HepG2 (cell line): ENCODE results near the gene RBPMS2. TPM values are rescaled to one million over a fixed set of nuclear protein-coding genes. Genes with fewer than 3 reads are reported as not detected.

ENCODE experiments used
- HOXA3 ChIP-seq: sonication (generic); formaldehyde crosslinking; IDR thresholded peaks from 2 replicates; pipeline ENCODE4 v1.5.0; 2020; ENCODE audit warnings: missing genetic modification reagents
- IRF1 ChIP-seq: sonication (generic); formaldehyde crosslinking; IDR thresholded peaks from 2 replicates; pipeline ENCODE4 v1.4.0; 2020; ENCODE audit warnings: low read depth, mild to moderate bottlenecking, missing genetic modification reagents
- JUND ChIP-seq: sonication (generic); formaldehyde crosslinking; IDR thresholded peaks from 2 replicates; pipeline ENCODE4 v1.8.0; 2022; ENCODE audit warnings: mild to moderate bottlenecking, missing genetic modification reagents
- NR2F6 ChIP-seq, 2 experiments: IDR thresholded peaks; 2 replicates each; pipeline ENCODE4 v1.6.1; 2016; ENCODE audit warnings: antibody characterized with exemption in 1 of 2, mild to moderate bottlenecking in 1 of 2
- ZNF30 ChIP-seq: sonication (generic); formaldehyde crosslinking; IDR thresholded peaks from 2 replicates; pipeline ENCODE4 v1.5.0; 2020; ENCODE audit warnings: mild to moderate bottlenecking, missing genetic modification reagents
- ZNF550 ChIP-seq: sonication (generic); formaldehyde crosslinking; IDR thresholded peaks from 2 replicates; pipeline ENCODE4 v1.4.0; 2020; ENCODE audit warnings: mild to moderate bottlenecking, missing genetic modification reagents, borderline replicate concordance
- ZNF800 ChIP-seq: sonication (generic); formaldehyde crosslinking; IDR thresholded peaks from 2 replicates; pipeline ENCODE4 v1.4.0; 2020; ENCODE audit warnings: missing genetic modification reagents
- polyA plus RNA-seq, 8 experiments: library from polyadenylated mRNA; depleted of rRNA in 3 of 8; stranded (reverse) in 7 of 8; unstranded in 1 of 8; fragments of >200 nt; fragmentation: Illumina TruSeq in 4 of 8; extraction: Trizol in 4 of 8; gene quantifications; 2 replicates each; pipeline versions ENCODE4 v1.2.1 to v1.2.3, GENCODE V29; 2011 to 2016; ENCODE audit warnings: low read depth in 4 of 8, missing spikeins in 1 of 8, mixed read lengths in 1 of 8; ENCODE audit not compliant: insufficient read depth in 1 of 8
- total RNA-seq, 5 experiments: library from RNA; depleted of rRNA; stranded (reverse); fragments of >200 nt; fragmentation: Illumina TruSeq; extraction: Trizol; gene quantifications; 2 replicates each; pipeline ENCODE4 v1.2.3, GENCODE V29; 2016; ENCODE audit warnings: low read depth in 1 of 5
- TF ChIP-seq, protein P1 (sequence below): IDR thresholded peaks from 2 replicates; pipeline ENCODE4 v1.6.1; 2016; ENCODE audit warnings: low read depth, missing genetic modification reagents, missing compliant biosample characterization
- TF ChIP-seq, protein P2 (sequence below): sonication (generic); formaldehyde crosslinking; IDR thresholded peaks from 2 replicates; pipeline ENCODE4 v1.4.0; 2020; ENCODE audit warnings: mild to moderate bottlenecking, missing genetic modification reagents, borderline replicate concordance
- TF ChIP-seq, protein P3 (sequence below): sonication (generic); formaldehyde crosslinking; IDR thresholded peaks from 2 replicates; pipeline ENCODE4 v1.4.0; 2020; ENCODE audit warnings: missing genetic modification reagents
- TF ChIP-seq, protein P4 (sequence below): sonication (generic); formaldehyde crosslinking; IDR thresholded peaks from 2 replicates; pipeline ENCODE4 v1.4.0; 2020; ENCODE audit warnings: missing genetic modification reagents, borderline replicate concordance

Gene RBPMS2
- total and polyA plus RNA-seq, 2 of the 13 experiments (the other 11 are each of a cell fraction or from before 2014, with no cell fraction given): 0.08 TPM; not detected in 1

DNA sequence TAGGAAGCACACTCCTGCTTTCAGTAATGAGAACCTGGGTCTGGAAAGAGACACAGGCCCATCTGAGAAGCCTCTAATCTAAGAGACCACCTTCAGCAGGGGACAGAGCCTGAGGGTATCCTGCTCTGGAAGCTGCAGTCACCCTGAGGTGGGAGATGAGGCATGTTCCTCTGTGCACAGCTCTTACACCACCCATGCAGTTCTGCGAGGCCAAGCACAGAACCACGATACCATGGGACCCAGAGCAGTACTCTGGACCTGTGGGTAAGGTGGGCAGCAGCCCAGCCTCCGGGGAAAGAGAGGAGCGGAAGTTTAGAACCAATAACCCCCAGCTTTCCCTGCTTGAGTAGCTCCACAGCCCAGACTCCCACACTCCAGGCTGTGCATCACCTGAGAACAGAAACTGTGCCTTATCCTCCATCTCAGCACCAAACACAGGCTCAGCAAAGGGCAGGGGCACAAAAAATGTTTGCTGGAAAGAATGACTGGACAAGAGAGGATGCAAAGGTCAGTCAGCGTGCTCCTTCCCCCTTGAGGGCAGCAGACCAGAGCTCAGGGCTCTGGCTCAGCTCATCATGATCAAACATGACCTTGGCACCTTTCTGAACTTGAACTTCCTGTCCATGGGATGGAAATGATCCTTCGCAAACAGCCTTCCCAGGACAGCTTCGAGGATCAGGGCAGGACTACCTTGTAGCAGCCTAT is 43.1 kb downstream of the RBPMS2 start (continued):
- TF ChIP-seq ZNF550 (CRISPR knock-in tag): no peak
- peak; percentile 14; the same call in 1 of the 2 replicates for TF ChIP-seq JUND (CRISPR knock-in tag)
- TF ChIP-seq IRF1: no peak
- TF ChIP-seq HOXA3: peak; percentile 65
- TF ChIP-seq, protein P1, sequence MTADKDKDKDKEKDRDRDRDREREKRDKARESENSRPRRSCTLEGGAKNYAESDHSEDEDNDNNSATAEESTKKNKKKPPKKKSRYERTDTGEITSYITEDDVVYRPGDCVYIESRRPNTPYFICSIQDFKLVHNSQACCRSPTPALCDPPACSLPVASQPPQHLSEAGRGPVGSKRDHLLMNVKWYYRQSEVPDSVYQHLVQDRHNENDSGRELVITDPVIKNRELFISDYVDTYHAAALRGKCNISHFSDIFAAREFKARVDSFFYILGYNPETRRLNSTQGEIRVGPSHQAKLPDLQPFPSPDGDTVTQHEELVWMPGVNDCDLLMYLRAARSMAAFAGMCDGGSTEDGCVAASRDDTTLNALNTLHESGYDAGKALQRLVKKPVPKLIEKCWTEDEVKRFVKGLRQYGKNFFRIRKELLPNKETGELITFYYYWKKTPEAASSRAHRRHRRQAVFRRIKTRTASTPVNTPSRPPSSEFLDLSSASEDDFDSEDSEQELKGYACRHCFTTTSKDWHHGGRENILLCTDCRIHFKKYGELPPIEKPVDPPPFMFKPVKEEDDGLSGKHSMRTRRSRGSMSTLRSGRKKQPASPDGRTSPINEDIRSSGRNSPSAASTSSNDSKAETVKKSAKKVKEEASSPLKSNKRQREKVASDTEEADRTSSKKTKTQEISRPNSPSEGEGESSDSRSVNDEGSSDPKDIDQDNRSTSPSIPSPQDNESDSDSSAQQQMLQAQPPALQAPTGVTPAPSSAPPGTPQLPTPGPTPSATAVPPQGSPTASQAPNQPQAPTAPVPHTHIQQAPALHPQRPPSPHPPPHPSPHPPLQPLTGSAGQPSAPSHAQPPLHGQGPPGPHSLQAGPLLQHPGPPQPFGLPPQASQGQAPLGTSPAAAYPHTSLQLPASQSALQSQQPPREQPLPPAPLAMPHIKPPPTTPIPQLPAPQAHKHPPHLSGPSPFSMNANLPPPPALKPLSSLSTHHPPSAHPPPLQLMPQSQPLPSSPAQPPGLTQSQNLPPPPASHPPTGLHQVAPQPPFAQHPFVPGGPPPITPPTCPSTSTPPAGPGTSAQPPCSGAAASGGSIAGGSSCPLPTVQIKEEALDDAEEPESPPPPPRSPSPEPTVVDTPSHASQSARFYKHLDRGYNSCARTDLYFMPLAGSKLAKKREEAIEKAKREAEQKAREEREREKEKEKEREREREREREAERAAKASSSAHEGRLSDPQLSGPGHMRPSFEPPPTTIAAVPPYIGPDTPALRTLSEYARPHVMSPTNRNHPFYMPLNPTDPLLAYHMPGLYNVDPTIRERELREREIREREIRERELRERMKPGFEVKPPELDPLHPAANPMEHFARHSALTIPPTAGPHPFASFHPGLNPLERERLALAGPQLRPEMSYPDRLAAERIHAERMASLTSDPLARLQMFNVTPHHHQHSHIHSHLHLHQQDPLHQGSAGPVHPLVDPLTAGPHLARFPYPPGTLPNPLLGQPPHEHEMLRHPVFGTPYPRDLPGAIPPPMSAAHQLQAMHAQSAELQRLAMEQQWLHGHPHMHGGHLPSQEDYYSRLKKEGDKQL (CRISPR knock-in tag): no peak
- TF ChIP-seq, protein P2, sequence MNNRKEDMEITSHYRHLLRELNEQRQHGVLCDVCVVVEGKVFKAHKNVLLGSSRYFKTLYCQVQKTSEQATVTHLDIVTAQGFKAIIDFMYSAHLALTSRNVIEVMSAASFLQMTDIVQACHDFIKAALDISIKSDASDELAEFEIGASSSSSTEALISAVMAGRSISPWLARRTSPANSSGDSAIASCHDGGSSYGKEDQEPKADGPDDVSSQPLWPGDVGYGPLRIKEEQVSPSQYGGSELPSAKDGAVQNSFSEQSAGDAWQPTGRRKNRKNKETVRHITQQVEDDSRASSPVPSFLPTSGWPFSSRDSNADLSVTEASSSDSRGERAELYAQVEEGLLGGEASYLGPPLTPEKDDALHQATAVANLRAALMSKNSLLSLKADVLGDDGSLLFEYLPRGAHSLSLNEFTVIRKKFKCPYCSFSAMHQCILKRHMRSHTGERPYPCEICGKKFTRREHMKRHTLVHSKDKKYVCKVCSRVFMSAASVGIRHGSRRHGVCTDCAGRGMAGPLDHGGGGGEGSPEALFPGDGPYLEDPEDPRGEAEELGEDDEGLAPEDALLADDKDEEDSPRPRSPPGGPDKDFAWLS (CRISPR knock-in tag): no peak
- TF ChIP-seq ZNF30 (CRISPR knock-in tag): no peak
- no peak for TF ChIP-seq ZNF800 (CRISPR knock-in tag)
- peak; percentile 86 for TF ChIP-seq NR2F6 (IDR thresholded peaks at IDR 0.05)
- peak; percentile 91 for TF ChIP-seq NR2F6 (CRISPR knock-in tag; IDR thresholded peaks at IDR 0.05)
- TF ChIP-seq, protein P3, sequence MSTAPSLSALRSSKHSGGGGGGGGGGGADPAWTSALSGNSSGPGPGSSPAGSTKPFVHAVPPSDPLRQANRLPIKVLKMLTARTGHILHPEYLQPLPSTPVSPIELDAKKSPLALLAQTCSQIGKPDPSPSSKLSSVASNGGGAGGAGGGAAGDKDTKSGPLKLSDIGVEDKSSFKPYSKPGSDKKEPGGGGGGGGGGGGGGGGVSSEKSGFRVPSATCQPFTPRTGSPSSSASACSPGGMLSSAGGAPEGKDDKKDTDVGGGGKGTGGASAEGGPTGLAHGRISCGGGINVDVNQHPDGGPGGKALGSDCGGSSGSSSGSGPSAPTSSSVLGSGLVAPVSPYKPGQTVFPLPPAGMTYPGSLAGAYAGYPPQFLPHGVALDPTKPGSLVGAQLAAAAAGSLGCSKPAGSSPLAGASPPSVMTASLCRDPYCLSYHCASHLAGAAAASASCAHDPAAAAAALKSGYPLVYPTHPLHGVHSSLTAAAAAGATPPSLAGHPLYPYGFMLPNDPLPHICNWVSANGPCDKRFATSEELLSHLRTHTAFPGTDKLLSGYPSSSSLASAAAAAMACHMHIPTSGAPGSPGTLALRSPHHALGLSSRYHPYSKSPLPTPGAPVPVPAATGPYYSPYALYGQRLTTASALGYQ: 0 out of 2 replicates have a peak, but pooled peaks have one; percentile 30
- TF ChIP-seq, protein P4, sequence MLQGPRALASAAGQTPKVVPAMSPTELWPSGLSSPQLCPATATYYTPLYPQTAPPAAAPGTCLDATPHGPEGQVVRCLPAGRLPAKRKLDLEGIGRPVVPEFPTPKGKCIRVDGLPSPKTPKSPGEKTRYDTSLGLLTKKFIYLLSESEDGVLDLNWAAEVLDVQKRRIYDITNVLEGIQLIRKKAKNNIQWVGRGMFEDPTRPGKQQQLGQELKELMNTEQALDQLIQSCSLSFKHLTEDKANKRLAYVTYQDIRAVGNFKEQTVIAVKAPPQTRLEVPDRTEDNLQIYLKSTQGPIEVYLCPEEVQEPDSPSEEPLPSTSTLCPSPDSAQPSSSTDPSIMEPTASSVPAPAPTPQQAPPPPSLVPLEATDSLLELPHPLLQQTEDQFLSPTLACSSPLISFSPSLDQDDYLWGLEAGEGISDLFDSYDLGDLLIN (CRISPR knock-in tag): no peak
